Stimulated activated naive CD4-positive, alpha-beta T cell (primary cell): ENCODE measurements around the gene NF1.
"Not testable (repeated sequence)": the region's sequence is repeated elsewhere in the genome, so short reads cannot be mapped to it uniquely, and the experiment has no call there.

ENCODE experiments used
- DNase-seq, 6 experiments: peaks; one replicate each; lab custom pipeline; 2025; lab: John Stamatoyannopoulos, UW

NF1 gene

GRCh38 chr17:31260151-31260550, 165.4 kb downstream of the NF1 start:
- no peak for DNase-seq

- DNase-seq, result no peak
Measured at GRCh38 chr17:31261601-31262000, 166.8 kb downstream of the NF1 start.

GRCh38 chr17:31262923-31263322, 168.1 kb downstream of the NF1 start:
- not testable (repeated sequence) for DNase-seq

GRCh38 chr17:31266042-31266441, 171.3 kb downstream of the NF1 start:
- peak in 2 of 6 experiments; percentile 16 to 22 for DNase-seq

GRCh38 chr17:31269036-31269577, 174.3 kb downstream of the NF1 start:
- no peak for DNase-seq

- DNase-seq, result no peak
Measured at GRCh38 chr17:31269578-31269983, 174.8 kb downstream of the NF1 start.

- no peak for DNase-seq
Measured at GRCh38 chr17:31272236-31272635, 177.5 kb downstream of the NF1 start.

- DNase-seq, result no peak
Measured at GRCh38 chr17:31272803-31273202, 178.0 kb downstream of the NF1 start.

GRCh38 chr17:31273516-31273915, 178.7 kb downstream of the NF1 start:
- DNase-seq, result no peak

GRCh38 chr17:31274252-31274651, 179.5 kb downstream of the NF1 start:
- no peak for DNase-seq

GRCh38 chr17:31275116-31275515, 180.3 kb downstream of the NF1 start:
- DNase-seq, result no peak

- DNase-seq, result no peak
Measured at GRCh38 chr17:31279401-31279800, 184.6 kb downstream of the NF1 start.

- no peak for DNase-seq
Measured at GRCh38 chr17:31281061-31281460, 186.3 kb downstream of the NF1 start.

- no peak for DNase-seq
Measured at GRCh38 chr17:31283841-31284240, 189.1 kb downstream of the NF1 start.

GRCh38 chr17:31286587-31286986, 191.8 kb downstream of the NF1 start:
- no peak for DNase-seq

- DNase-seq, result not testable (repeated sequence)
Measured at GRCh38 chr17:31287932-31288331, 193.2 kb downstream of the NF1 start.

- no peak for DNase-seq
Measured at GRCh38 chr17:31289790-31290189, 195.0 kb downstream of the NF1 start.

- DNase-seq, result no peak
Measured at GRCh38 chr17:31291820-31292219, 197.0 kb downstream of the NF1 start.

GRCh38 chr17:31293581-31293980, 198.8 kb downstream of the NF1 start:
- no peak for DNase-seq

GRCh38 chr17:31294231-31294630, 199.5 kb downstream of the NF1 start:
- no peak for DNase-seq

- DNase-seq, result no peak
Measured at GRCh38 chr17:31294820-31295488, 200.2 kb downstream of the NF1 start.

GRCh38 chr17:31295489-31295871, 200.7 kb downstream of the NF1 start:
- no peak for DNase-seq

- DNase-seq, result no peak
Measured at GRCh38 chr17:31296142-31296541, 201.4 kb downstream of the NF1 start.

- DNase-seq, result no peak
Measured at GRCh38 chr17:31297090-31297489, 202.3 kb downstream of the NF1 start, which contains the start of gene OMG. Gene OMG, minus strand, starts transcription at chr17:31297239. Its CDS starts 908 bp downstream, at chr17:31296331.
